HUDEP-2 (cell line): ENCODE data around the gene ITM2B.

Source experiments
- DNase-seq, 76 experiments: peaks; one replicate each; lab custom pipeline; 2025; ENCODE audit not compliant: unreplicated experiment in 76 of 76; lab: John Stamatoyannopoulos, UW

ITM2B gene

GRCh38 chr13:48255090-48255489 lies 22.1 kb downstream of the ITM2B start:
- no peak for DNase-seq

GRCh38 chr13:48255954-48256353 lies 22.9 kb downstream of the ITM2B start:
- no peak for DNase-seq

- DNase-seq, result no peak
Measured at GRCh38 chr13:48258002-48258401, 25.0 kb downstream of the ITM2B start.

GRCh38 chr13:48258430-48258829 lies 25.4 kb downstream of the ITM2B start:
- no peak for DNase-seq

GRCh38 chr13:48260970-48261369 lies 28.0 kb downstream of the ITM2B start:
- DNase-seq, result no peak

GRCh38 chr13:48263196-48263595 lies 30.2 kb downstream of the ITM2B start:
- DNase-seq, result no peak

GRCh38 chr13:48264058-48264457 lies 31.1 kb downstream of the ITM2B start:
- no peak for DNase-seq

GRCh38 chr13:48265217-48265815 lies 32.3 kb downstream of the ITM2B start:
- DNase-seq, result no peak

- no peak for DNase-seq
Measured at GRCh38 chr13:48266150-48266549, 33.1 kb downstream of the ITM2B start.

GRCh38 chr13:48266701-48267639 lies 34.0 kb downstream of the ITM2B start:
- DNase-seq, result no peak

- DNase-seq, result no peak
Measured at GRCh38 chr13:48268019-48268418, 35.0 kb downstream of the ITM2B start.

- DNase-seq, result no peak
Measured at GRCh38 chr13:48273346-48273745, 40.3 kb downstream of the ITM2B start.

GRCh38 chr13:48275507-48275906 lies 42.5 kb downstream of the ITM2B start:
- DNase-seq, result no peak

- no peak for DNase-seq
Measured at GRCh38 chr13:48278806-48279205, 45.8 kb downstream of the ITM2B start.

- no peak for DNase-seq
Measured at GRCh38 chr13:48281556-48281955, 48.5 kb downstream of the ITM2B start.

- peak in 17 of 76 experiments; percentile 2 to 48 (median 16) for DNase-seq
Measured at GRCh38 chr13:48291730-48292129, 58.7 kb downstream of the ITM2B start.

GRCh38 chr13:48292650-48293049 lies 59.6 kb downstream of the ITM2B start:
- DNase-seq, result peak in 1 of 76 experiments; percentile 1

- DNase-seq, result no peak
Measured at GRCh38 chr13:48294653-48295052, 61.6 kb downstream of the ITM2B start.

GRCh38 chr13:48295271-48295670 lies 62.3 kb downstream of the ITM2B start:
- DNase-seq, result no peak

- no peak for DNase-seq
Measured at GRCh38 chr13:48296528-48296927, 63.5 kb downstream of the ITM2B start.

- DNase-seq, result no peak
Measured at GRCh38 chr13:48297131-48297786, 64.3 kb downstream of the ITM2B start.
